Endometrium (tissue), 2 donors: ENCODE measurements around the gene KSR2.

ENCODE experiments used
- FAIRE-seq: peaks from 2 replicates; lab custom pipeline; 2012; peaks lifted over from hg19 to GRCh38; lab: Jason Lieb, UNC
- donor health status: control.
- donor health status: control.

KSR2 gene

GRCh38 chr12:117607778-117608177 is 361.0 kb downstream of the KSR2 start:
- FAIRE-seq = no peak

- FAIRE-seq = no peak
Observed at GRCh38 chr12:117606945-117607344, 361.8 kb downstream of the KSR2 start.

- FAIRE-seq = no peak
Observed at GRCh38 chr12:117606024-117606423, 362.8 kb downstream of the KSR2 start.

GRCh38 chr12:117603316-117604113 is 365.3 kb downstream of the KSR2 start:
- FAIRE-seq = no peak

- FAIRE-seq = no peak
Observed at GRCh38 chr12:117599849-117600248, 368.9 kb downstream of the KSR2 start.

- FAIRE-seq = no peak
Observed at GRCh38 chr12:117596968-117597367, 371.8 kb downstream of the KSR2 start.

GRCh38 chr12:117595751-117596150 is 373.0 kb downstream of the KSR2 start:
- FAIRE-seq = no peak

GRCh38 chr12:117594481-117594880 is 374.3 kb downstream of the KSR2 start:
- FAIRE-seq = no peak

GRCh38 chr12:117593815-117594400 is 374.9 kb downstream of the KSR2 start:
- FAIRE-seq = no peak

- FAIRE-seq = no peak
Observed at GRCh38 chr12:117592588-117593305, 376.0 kb downstream of the KSR2 start.

- no peak for FAIRE-seq
Observed at GRCh38 chr12:117590999-117591398, 377.8 kb downstream of the KSR2 start.

- FAIRE-seq = no peak
Observed at GRCh38 chr12:117590386-117590785, 378.4 kb downstream of the KSR2 start.

- FAIRE-seq = no peak
Observed at GRCh38 chr12:117589021-117589420, 379.8 kb downstream of the KSR2 start.

GRCh38 chr12:117587631-117588287 is 381.0 kb downstream of the KSR2 start:
- FAIRE-seq = no peak

GRCh38 chr12:117583677-117584225 is 385.0 kb downstream of the KSR2 start:
- FAIRE-seq = no peak

- FAIRE-seq = no peak
Observed at GRCh38 chr12:117583092-117583491, 385.7 kb downstream of the KSR2 start.

GRCh38 chr12:117582135-117582784 is 386.5 kb downstream of the KSR2 start:
- no peak for FAIRE-seq

- FAIRE-seq = no peak
Observed at GRCh38 chr12:117580718-117581062, 388.1 kb downstream of the KSR2 start.

- FAIRE-seq = no peak
Observed at GRCh38 chr12:117580015-117580717, 388.6 kb downstream of the KSR2 start.

- FAIRE-seq = no peak
Observed at GRCh38 chr12:117577122-117577657, 391.6 kb downstream of the KSR2 start.

- no peak for FAIRE-seq
Observed at GRCh38 chr12:117576053-117576452, 392.7 kb downstream of the KSR2 start.
